ENCODE results near the gene C3orf18.

Gene C3orf18

GRCh38 chr3:50603261-50604109 lies 35.9 kb upstream of the C3orf18 start:
- DNase-seq = no peak

GRCh38 chr3:50602595-50603191 lies 35.1 kb upstream of the C3orf18 start:
- DNase-seq = no peak

GRCh38 chr3:50600841-50601591 lies 33.5 kb upstream of the C3orf18 start:
- peak; percentile 54 to 82 (median 75) for DNase-seq

GRCh38 chr3:50600141-50600753 lies 32.7 kb upstream of the C3orf18 start:
- DNase-seq = no peak

- no peak for DNase-seq
Measured at GRCh38 chr3:50599716-50600118, 32.2 kb upstream of the C3orf18 start.

- DNase-seq = no peak
Measured at GRCh38 chr3:50599115-50599715, 31.7 kb upstream of the C3orf18 start.

- no peak for DNase-seq
Measured at GRCh38 chr3:50594253-50594785, 26.8 kb upstream of the C3orf18 start.

- no peak for DNase-seq
Measured at GRCh38 chr3:50592568-50592967, 25.0 kb upstream of the C3orf18 start.

GRCh38 chr3:50591196-50591741 lies 23.7 kb upstream of the C3orf18 start:
- DNase-seq = no peak

- DNase-seq = no peak
Measured at GRCh38 chr3:50588759-50589433, 21.3 kb upstream of the C3orf18 start.

GRCh38 chr3:50587806-50588758 lies 20.5 kb upstream of the C3orf18 start:
- no peak for DNase-seq

- no peak for DNase-seq
Measured at GRCh38 chr3:50587373-50587772, 19.8 kb upstream of the C3orf18 start.

GRCh38 chr3:50586763-50587070 lies 19.2 kb upstream of the C3orf18 start:
- no peak for DNase-seq

- DNase-seq = no peak
Measured at GRCh38 chr3:50585919-50586762, 18.6 kb upstream of the C3orf18 start.

GRCh38 chr3:50584391-50584790 lies 16.8 kb upstream of the C3orf18 start:
- DNase-seq = no peak

GRCh38 chr3:50583897-50584296 lies 16.4 kb upstream of the C3orf18 start:
- no peak for DNase-seq

GRCh38 chr3:50582083-50582482 lies 14.5 kb upstream of the C3orf18 start:
- DNase-seq = no peak

GRCh38 chr3:50581459-50581842 lies 13.9 kb upstream of the C3orf18 start:
- no peak for DNase-seq

- DNase-seq = no peak
Measured at GRCh38 chr3:50580683-50581458, 13.3 kb upstream of the C3orf18 start.

Data from NCI-H1417 (cell line).